ENCODE data around the gene PAXIP1.

PAXIP1 gene

DNA sequence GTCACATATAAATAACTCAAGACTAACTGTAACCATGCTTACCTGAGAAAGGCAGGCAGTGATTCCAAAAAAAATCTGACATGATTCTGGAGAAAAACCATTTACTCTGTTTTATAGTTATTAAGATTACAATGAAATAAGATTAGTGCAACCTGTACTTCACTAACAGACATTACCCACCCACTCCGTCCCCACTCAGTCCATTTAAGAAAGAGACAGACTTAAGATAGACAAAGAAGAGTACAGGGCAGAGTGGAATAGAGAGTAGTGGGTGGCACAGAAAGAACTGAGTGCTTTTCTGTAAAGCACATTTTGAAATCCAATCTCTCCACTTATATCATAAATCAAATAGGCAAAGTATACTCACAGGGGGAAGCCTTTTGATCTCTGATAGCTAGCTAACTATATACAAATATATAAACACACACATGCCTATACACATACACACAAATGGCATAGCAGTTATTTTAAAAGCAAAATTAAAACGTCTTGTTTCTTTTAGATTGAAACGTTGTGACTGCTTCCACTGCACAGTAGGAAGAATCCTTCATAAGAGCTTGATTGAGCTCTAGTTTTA, 11.9 kb downstream of the PAXIP1 start:
- DNase-seq: no peak

DNA sequence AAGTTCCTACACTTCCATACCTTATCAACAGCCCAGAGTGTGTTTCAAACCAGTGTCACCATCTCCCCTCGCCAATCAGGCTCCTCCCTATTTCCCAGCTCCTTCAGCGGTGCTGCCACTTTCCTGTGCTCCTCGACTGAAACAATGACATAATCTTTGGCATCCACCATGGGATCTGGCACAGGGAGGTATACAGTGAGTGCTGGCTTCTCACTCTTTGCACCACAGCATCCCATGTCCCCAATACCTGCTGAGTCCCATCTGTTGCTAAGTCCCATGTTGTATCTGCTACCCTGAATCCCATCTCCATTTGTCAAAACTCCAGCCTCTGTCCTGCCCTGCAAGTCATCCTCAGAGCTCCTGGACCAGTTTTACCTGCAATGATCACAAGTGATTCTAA, 15.4 kb downstream of the PAXIP1 start:
- DNase-seq: no peak

GRCh38 chr7:154986200-154986945, 16.6 kb downstream of the PAXIP1 start:
- DNase-seq: no peak

DNA sequence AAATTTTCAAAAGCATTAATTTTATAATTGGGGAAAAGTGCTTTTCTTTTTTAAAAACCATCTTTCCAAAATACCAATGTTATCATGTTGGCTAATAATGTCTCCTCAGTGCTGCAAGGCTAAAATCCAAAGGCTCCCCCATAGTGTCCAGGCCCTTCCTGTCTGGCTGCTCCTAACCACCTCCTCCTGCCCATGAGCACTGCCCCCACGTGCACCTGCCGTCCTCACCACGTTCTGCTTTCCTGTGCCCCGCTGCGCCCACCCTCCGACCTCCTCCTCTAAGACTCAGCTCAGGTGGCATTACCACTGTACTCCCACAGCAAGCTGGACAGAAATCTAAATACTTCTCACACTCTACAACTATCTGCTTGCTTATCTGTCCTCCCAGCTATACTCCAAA, 17.7 kb downstream of the PAXIP1 start:
- DNase-seq: no peak

DNA sequence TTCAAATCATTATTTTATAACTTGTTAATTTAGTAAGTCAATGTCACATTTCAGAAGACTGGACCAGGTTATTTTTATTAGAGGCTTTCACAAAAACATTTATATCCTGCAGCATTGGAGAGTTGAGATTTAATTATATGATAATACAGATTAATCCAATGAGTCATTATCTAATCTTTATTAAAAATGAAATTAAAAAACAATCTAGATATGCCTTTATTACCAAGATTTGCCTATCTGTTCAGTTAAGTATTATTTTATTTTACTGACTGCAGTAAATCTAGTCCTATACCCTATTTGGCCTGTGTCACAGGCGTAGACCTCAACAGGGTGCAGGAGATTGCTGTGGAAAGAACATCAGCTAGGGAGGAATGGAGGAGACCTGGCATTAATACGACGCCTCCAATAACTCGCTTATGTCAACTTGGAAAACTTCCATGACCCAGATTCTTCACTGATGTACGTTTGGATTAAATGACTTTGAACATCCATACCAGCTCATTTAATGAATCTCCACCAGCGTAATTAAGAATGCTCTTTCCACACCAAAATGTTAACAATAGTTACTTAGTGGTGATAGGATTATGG, 18.2 kb downstream of the PAXIP1 start:
- no peak for DNase-seq

GRCh38 chr7:154978017-154978416, 24.9 kb downstream of the PAXIP1 start:
- DNase-seq: no peak

GRCh38 chr7:154977250-154977649, 25.7 kb downstream of the PAXIP1 start:
- no peak for DNase-seq

- DNase-seq: no peak
Measured at GRCh38 chr7:154976844-154977243, 26.1 kb downstream of the PAXIP1 start.

DNA sequence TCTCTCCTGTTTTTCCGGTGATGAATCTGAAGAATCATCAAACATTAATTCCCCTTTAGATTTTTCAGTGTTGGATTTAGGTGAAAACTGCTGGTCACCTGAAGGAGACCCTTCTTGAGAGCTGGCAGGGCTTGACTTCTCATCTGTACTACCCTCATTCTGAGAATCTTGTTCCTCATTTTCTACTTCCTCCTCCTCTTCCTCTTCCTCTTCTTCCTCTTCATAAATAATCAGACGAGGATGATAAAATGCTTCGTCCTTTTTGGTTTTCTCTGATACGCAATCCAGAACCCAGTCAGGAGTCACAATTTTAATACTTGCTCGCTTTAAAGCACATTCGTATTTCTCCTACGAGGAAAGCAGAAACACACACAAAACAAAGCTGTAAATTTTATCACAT, 26.9 kb downstream of the PAXIP1 start:
- no peak for DNase-seq

DNA sequence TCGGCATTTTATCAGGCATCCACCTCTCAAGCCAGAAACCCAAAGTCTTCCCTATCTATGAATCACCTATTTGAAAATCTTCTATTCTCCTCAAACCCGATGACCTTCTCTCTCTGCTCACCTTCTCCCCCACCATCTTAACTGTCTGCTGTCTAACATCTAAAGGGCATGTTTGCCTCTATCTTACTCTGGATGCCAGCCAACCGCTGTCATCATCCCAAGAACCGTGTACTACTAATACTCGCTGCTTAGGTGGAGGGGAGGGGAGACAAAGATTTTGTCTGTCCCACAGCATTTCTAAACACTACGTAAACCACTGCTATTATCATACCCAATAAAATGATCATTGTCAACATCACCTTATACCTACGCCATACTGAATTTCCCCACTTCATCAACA, 29.5 kb downstream of the PAXIP1 start:
- DNase-seq: no peak

DNA sequence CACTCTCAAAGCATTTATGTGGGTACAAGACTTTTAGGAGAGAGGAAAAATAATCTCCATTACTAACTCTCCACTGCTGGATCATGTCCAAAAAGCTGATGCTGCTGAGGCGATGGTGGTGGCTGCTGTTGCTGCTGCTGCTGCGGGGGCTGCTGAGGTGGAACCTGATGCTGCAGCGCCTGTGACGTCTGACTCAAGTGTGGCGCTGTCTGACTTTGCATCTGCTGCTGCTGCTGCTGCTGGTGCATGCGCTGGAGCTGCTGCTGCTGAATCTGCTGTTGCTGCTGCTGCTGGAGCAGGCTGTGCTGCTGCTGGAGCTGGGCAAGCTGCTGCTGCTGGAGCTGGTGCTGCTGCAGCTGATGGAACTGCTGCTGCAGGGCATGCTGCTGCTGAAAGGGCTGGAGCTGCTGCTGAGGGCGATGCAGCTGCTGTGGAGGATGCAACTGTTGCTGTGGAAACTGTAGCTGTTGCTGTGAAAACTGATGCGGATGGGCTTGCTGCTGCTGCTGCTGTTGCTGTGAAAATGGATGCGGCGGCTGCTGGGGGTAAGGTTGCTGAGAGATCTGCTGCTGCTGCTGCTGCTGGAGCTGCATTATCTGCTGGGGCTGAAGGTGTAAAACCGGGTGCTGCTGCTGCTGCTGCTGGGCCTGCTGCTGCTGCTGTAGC, 34.5 kb downstream of the PAXIP1 start:
- DNase-seq: no peak

DNA sequence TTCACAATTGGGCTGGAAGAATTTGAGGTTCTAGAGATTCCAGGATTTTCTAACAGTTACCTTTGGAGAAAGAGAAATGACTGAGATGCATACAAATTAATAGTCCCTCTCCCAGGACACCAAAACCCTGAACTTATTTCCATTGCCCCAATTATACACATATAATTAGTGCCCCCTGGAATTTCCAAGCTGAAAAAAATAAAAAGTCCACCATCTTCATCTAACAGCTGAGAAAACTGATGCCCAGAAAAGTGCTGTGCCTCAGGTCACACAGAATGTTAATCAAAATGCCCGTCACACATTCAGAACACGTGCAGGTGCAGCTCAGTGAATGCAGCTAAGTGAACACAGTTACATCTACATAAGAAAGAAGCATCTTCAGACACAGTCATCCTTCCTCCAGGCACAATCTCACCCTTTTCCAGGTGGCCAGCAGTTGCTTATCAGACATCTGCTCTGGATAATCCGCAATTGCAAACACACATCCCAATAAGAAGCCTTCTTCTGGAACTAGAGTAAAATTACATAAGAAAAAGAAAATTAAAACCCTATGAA, 35.4 kb downstream of the PAXIP1 start:
- DNase-seq: no peak

DNA sequence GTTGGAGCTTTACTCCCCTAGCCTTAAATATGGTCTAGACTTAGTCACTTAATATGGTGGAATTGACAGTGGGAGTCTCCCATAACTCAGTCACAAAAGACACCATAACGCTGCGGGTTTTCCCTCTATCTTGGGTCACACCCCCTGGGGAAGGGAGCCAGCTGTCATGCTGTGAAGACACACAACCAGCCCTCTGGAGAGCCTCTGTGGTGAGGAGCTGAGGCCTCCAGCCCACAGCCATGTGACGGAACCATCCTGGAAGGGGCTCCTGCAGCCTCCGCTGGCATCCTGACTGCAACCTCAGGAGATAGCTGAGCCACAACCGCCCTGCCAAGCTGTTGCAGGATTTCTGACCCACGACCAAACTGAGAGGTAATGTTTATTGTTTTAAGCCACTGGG, 37.9 kb downstream of the PAXIP1 start:
- DNase-seq: no peak

- no peak for DNase-seq
Measured at GRCh38 chr7:154960063-154960790, 42.7 kb downstream of the PAXIP1 start.

DNA sequence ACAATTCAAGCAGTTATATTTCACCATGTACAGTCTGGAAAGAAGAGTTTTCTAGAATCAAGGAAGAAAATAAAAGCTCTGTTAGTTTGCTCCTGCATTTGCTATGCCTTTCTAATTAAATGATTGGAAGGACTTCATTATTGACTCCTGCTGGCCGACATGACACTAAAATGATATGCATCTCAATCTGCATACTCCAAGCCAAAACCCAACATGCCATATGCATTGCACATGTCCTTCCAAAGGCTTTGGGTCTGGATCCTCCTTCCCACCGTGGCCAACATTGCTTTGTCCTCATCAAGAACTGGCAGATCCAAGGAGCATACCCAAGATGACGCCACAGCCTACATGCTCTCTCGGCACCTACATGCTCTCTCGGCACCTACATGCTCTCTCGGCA, 46.5 kb downstream of the PAXIP1 start:
- no peak for DNase-seq

GRCh38 chr7:154953006-154953684, 49.8 kb downstream of the PAXIP1 start:
- DNase-seq: no peak

DNA sequence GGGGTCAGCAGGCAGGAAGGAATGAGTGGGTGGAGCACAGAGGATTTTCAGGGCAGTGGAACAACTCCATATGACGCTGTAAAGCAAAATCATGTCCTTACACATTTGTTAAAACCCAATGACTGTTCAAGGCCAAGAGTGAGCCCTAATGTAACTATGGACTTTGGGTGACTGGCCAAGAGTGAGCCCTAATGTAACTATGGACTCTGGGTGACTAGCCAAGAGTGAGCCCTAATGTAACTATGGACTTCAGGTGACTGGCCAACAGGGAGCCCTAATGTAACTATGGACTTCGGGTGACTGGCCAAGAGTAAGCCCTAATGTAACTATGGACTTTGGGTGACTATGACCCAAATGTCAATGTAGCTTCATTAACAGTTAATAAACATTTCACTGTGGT, 52.0 kb downstream of the PAXIP1 start:
- no peak for DNase-seq

- DNase-seq: no peak
Measured at GRCh38 chr7:154947604-154948003, 55.3 kb downstream of the PAXIP1 start.

- DNase-seq: no peak
Measured at GRCh38 chr7:154946166-154946565, 56.8 kb downstream of the PAXIP1 start.

DNA sequence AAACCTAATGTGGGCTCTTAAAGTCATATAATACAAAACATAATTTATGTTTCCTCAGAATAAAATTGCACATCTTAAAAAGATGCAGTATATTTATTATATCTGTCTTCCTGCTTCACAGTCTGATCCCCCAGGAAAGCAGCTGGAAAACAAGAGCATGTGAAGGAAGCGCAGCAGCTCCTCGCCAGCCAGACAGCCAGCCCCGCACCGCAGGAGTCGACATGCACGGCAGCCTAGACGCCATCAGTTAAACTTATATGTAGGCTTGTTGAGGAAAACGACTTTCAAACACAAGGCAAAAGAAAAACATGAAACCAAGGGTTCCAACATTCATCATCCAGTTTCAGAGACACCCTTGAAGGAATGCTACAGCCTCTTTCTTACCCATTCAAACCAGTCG, 59.0 kb downstream of the PAXIP1 start:
- DNase-seq: no peak

DNA sequence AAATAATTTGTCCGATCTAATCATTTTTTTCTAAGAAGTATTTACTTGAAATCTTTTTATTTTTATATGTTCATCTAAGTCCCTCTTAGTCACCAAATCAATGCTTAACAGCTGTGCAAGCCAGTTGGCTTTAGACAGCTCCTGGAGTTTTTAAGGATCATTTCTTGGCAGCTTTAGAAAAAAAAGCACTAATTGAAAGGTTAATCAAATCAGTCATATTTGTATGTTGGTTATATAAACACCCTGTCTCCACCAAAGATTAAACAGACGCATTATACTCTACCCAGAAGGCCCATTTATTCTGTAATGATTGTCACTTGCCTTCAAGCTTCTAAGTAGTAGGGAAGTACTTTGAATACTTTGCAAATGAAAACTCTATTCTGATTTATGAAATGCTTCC, 60.2 kb downstream of the PAXIP1 start:
- DNase-seq: no peak

DNA sequence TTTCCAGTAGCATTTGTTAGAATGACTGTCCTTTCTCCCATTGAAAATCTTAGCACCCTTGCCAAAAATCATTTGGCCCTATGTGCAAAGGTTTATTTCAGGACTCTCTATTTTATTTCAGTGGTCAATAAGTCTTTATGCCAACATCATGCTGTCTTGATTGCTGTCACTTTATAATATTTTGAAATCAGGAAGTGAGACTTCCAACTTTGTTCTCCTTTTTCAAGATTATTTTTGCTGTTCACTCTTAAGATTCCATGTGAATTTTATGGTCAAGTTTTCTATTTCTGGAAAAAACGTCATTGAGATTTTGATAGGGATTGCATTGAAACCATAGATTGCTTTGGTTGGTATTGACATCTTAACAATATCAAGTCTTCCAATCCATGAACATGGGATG, 65.1 kb downstream of the PAXIP1 start:
- DNase-seq: no peak
